ENCODE measurements around the gene C1S.
"Not testable (repeated sequence)": the region's sequence is repeated elsewhere in the genome, so short reads cannot be mapped to it uniquely, and the experiment has no call there.

GRCh38 chr12:7049973-7050372, 10.5 kb upstream of the C1S start:
- TF ChIP-seq, protein P1, sequence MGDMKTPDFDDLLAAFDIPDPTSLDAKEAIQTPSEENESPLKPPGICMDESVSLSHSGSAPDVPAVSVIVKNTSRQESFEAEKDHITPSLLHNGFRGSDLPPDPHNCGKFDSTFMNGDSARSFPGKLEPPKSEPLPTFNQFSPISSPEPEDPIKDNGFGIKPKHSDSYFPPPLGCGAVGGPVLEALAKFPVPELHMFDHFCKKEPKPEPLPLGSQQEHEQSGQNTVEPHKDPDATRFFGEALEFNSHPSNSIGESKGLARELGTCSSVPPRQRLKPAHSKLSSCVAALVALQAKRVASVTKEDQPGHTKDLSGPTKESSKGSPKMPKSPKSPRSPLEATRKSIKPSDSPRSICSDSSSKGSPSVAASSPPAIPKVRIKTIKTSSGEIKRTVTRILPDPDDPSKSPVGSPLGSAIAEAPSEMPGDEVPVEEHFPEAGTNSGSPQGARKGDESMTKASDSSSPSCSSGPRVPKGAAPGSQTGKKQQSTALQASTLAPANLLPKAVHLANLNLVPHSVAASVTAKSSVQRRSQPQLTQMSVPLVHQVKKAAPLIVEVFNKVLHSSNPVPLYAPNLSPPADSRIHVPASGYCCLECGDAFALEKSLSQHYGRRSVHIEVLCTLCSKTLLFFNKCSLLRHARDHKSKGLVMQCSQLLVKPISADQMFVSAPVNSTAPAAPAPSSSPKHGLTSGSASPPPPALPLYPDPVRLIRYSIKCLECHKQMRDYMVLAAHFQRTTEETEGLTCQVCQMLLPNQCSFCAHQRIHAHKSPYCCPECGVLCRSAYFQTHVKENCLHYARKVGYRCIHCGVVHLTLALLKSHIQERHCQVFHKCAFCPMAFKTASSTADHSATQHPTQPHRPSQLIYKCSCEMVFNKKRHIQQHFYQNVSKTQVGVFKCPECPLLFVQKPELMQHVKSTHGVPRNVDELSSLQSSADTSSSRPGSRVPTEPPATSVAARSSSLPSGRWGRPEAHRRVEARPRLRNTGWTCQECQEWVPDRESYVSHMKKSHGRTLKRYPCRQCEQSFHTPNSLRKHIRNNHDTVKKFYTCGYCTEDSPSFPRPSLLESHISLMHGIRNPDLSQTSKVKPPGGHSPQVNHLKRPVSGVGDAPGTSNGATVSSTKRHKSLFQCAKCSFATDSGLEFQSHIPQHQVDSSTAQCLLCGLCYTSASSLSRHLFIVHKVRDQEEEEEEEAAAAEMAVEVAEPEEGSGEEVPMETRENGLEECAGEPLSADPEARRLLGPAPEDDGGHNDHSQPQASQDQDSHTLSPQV (IDR thresholded peaks at IDR 0.05), result not testable (repeated sequence)
- not testable (repeated sequence) for TF ChIP-seq FOXJ2 (tag; IDR thresholded peaks at IDR 0.05); PTRF (tag; IDR thresholded peaks at IDR 0.05); CTCF (IDR thresholded peaks at IDR 0.05 in 2 of 3, conservative IDR thresholded peaks at IDR 0.05 in 1 of 3; ENCODE audit: insufficient read depth in 2 of 3, low read depth in 1 of 3, low read length in 3 of 3); ZBTB12 (CRISPR knock-in tag; IDR thresholded peaks at IDR 0.05); THRAP3 (IDR thresholded peaks at IDR 0.05; ENCODE audit: borderline replicate concordance); BCLAF1 (IDR thresholded peaks at IDR 0.05; ENCODE audit: borderline replicate concordance in 1 of 2, control insufficient read depth in 1 of 2, low read depth in 2 of 2, low read length in 1 of 2); EZH2 (IDR thresholded peaks at IDR 0.05; ENCODE audit: borderline replicate concordance, low read depth, low read length)

Measured in K562 (cell line).